Esophagus muscularis mucosa (tissue), 4 donors: ENCODE data around the gene STON2. TPM values are rescaled to one million over a fixed set of nuclear protein-coding genes. Genes with fewer than 3 reads are reported as not detected.

Experiments
- DNase-seq: peaks from one replicate; pipeline ENCODE4 v3.0.0-alpha.2; 2017; ENCODE audit errors: extremely low spot score
- H3K27ac ChIP-seq, 4 donors: fragments of 200-600 bp; sonication (generic); replicated peaks in 1 of 4; 1 replicate in 3 of 4; 2 replicates in 1 of 4; pipeline ENCODE4 v1.5.1; 2016 to 2019; ENCODE audit warnings: mild to moderate bottlenecking in 1 of 4
- H3K27me3 ChIP-seq, 4 donors: fragments of 200-600 bp; sonication (generic); one replicate each; pipeline versions ENCODE4 v1.5.1 to v1.6.0; 2016 to 2019
- H3K36me3 ChIP-seq, 4 donors: fragments of 200-600 bp; sonication (generic); one replicate each; pipeline ENCODE4 v1.5.1; 2016 to 2019
- H3K4me1 ChIP-seq, 4 donors: fragments of 200-600 bp; sonication (generic); one replicate each; pipeline ENCODE4 v1.5.1; 2016 to 2019
- H3K4me3 ChIP-seq, 4 donors: fragments of 200-600 bp; sonication (generic); 1 replicate in 2 of 4; 2 replicates in 2 of 4; pipeline ENCODE4 v1.5.1; 2016 to 2019; ENCODE audit warnings: mild to moderate bottlenecking in 4 of 4, moderate library complexity in 1 of 4
- H3K9me3 ChIP-seq, 4 donors: fragments of 200-600 bp; sonication (generic); 1 replicate in 3 of 4; 2 replicates in 1 of 4; pipeline ENCODE4 v1.5.1; 2016 to 2019
- CTCF ChIP-seq, 3 experiments: fragments of 200-600 bp in 2 of 3; fragments of 450-650 bp in 1 of 3; sonication (generic) in 2 of 3; IDR thresholded peaks; one replicate each; pipeline ENCODE4 v1.5.1; 2017 to 2019; ENCODE audit warnings: antibody characterized with exemption in 3 of 3, mild to moderate bottlenecking in 2 of 3, moderate library complexity in 1 of 3
- EP300 ChIP-seq: sonication (generic); formaldehyde crosslinking; IDR thresholded peaks from one replicate; pipeline ENCODE4 v1.6.1; 2017; ENCODE audit warnings: antibody characterized with exemption
- POLR2A ChIP-seq: fragments of 450-650 bp; IDR thresholded peaks from one replicate; pipeline ENCODE4 v1.6.1; 2017; ENCODE audit warnings: antibody characterized with exemption, moderate library complexity, mild to moderate bottlenecking, low read depth
- POLR2AphosphoS5 ChIP-seq, 2 donors: sonication (generic); formaldehyde crosslinking; IDR thresholded peaks; one replicate each; pipeline ENCODE4 v1.6.1; 2017; ENCODE audit warnings: antibody characterized with exemption in 2 of 2
- whole genome bisulfite sequencing: methylation state at CpG from one replicate; pipeline ENCODE4 v1.1.5; 2018; 5-methylcytosine and 5-hydroxymethylcytosine counted together
- intact Hi-C: fragments of 100-400 bp; cut with DNase I; formaldehyde crosslinking; loops from one replicate; pipeline ENCODE4 v1.15.1; 2023
- total RNA-seq, 4 donors: library from RNA; depleted of rRNA; stranded (reverse); fragments of >200 nt; gene quantifications; one replicate each; pipeline versions ENCODE4 v1.1.0 to v1.2.1, GENCODE V29; 2016

Gene STON2
- total RNA-seq, 4 donors from 2014 or later = 7.6 to 9.6 (median 8.8) TPM

- 45% methylated on average over 3 of the region's 3 CpGs for WGBS
- H3K4me1 ChIP-seq = peaks cover 0 to 6% (median 2%) of the 10 kb centered on the region in 4 donors
- DNase-seq = peak; percentile 72
- intact Hi-C loops = no loop called here
- no peaks in the 10 kb centered on the region for H3K9me3 ChIP-seq
- no peak overlapping the region for H3K27ac ChIP-seq
- no peak overlapping the region for H3K4me3 ChIP-seq
- peaks cover 0 to 4% (median 0%) of the 10 kb centered on the region in 4 donors for H3K27me3 ChIP-seq
- TF ChIP-seq EP300 (no peak), CTCF (IDR thresholded peaks at IDR 0.05) (no peak), POLR2A (no peak), POLR2AphosphoS5 (IDR thresholded peaks at IDR 0.05) (no peak)
- no peaks in the 10 kb centered on the region for H3K36me3 ChIP-seq
These were observed 132.1 kb downstream of the STON2 start for GRCh38 chr14:81268016-81268416.

- no peaks in the 10 kb centered on the region for H3K9me3 ChIP-seq
- intact Hi-C loops = no loop called here
- 53% methylated on average over 3 of the region's 3 CpGs for WGBS
- DNase-seq = peak; percentile 45
- no peak overlapping the region for H3K4me3 ChIP-seq
- no peak overlapping the region for H3K27ac ChIP-seq
- no peaks in the 10 kb centered on the region for H3K36me3 ChIP-seq
- peaks cover 0 to 4% (median 0%) of the 10 kb centered on the region in 4 donors for H3K27me3 ChIP-seq
- no peak for TF ChIP-seq EP300
- peaks cover 0 to 6% (median 2%) of the 10 kb centered on the region in 4 donors for H3K4me1 ChIP-seq
These were observed 134.4 kb downstream of the STON2 start for GRCh38 chr14:81265636-81266169.

- H3K9me3 ChIP-seq = no peaks in the 10 kb centered on the region
- H3K27ac ChIP-seq = no peak overlapping the region
- H3K27me3 ChIP-seq = peaks cover 0 to 4% (median 0%) of the 10 kb centered on the region in 4 donors
- no peak overlapping the region for H3K4me3 ChIP-seq
- DNase-seq = no peak
- H3K4me1 ChIP-seq = peaks cover 0 to 2% (median under 1%) of the 10 kb centered on the region in 4 donors
- intact Hi-C loops = no loop called here
- no peaks in the 10 kb centered on the region for H3K36me3 ChIP-seq
- TF ChIP-seq POLR2AphosphoS5 (IDR thresholded peaks at IDR 0.05) = no peak
- no peak for TF ChIP-seq EP300
- 92% methylated on average over 1 of the region's 1 CpG for WGBS
These were observed 135.5 kb downstream of the STON2 start for GRCh38 chr14:81264671-81265070.

- Histone ChIP-seq H3K4me1 (no peaks in the 10 kb centered on the region), H3K27ac (no peak overlapping the region), H3K4me3 (no peak overlapping the region), H3K9me3 (no peaks in the 10 kb centered on the region), H3K27me3 (peaks cover 0 to 4% (median 0%) of the 10 kb centered on the region in 4 donors), H3K36me3 (no peaks in the 10 kb centered on the region)
- WGBS = 85% methylated on average over 4 of the region's 4 CpGs
- no peak for DNase-seq
- intact Hi-C loops = no loop called here
- no peak for TF ChIP-seq EP300
- TF ChIP-seq CTCF (IDR thresholded peaks at IDR 0.05) = no peak
- TF ChIP-seq POLR2A = no peak
- no peak for TF ChIP-seq POLR2AphosphoS5 (IDR thresholded peaks at IDR 0.05)
These were observed 136.2 kb downstream of the STON2 start for GRCh38 chr14:81263777-81264410.

- Histone ChIP-seq H3K36me3 (no peaks in the 10 kb centered on the region), H3K9me3 (no peaks in the 10 kb centered on the region), H3K27ac (no peak overlapping the region), H3K4me1 (no peaks in the 10 kb centered on the region), H3K27me3 (peaks cover 0 to 4% (median 0%) of the 10 kb centered on the region in 4 donors), H3K4me3 (no peak overlapping the region)
- peak; percentile 24 for DNase-seq
- intact Hi-C loops = no loop called here
- no peak for TF ChIP-seq EP300
- no peak for TF ChIP-seq CTCF (IDR thresholded peaks at IDR 0.05)
- no peak for TF ChIP-seq POLR2AphosphoS5 (IDR thresholded peaks at IDR 0.05)
- no peak for TF ChIP-seq POLR2A
- 57% methylated on average over 3 of the region's 3 CpGs for WGBS
These were observed 138.9 kb downstream of the STON2 start for GRCh38 chr14:81261176-81261575.

- Histone ChIP-seq H3K36me3 (no peaks in the 10 kb centered on the region), H3K9me3 (no peaks in the 10 kb centered on the region), H3K4me3 (no peak overlapping the region), H3K4me1 (no peaks in the 10 kb centered on the region), H3K27me3 (peaks cover 0 to 4% (median 0%) of the 10 kb centered on the region in 4 donors), H3K27ac (no peak overlapping the region)
- TF ChIP-seq POLR2AphosphoS5 (IDR thresholded peaks at IDR 0.05) (no peak), POLR2A (no peak), CTCF (IDR thresholded peaks at IDR 0.05) (no peak)
- DNase-seq = no peak
- 54% methylated on average over 3 of the region's 3 CpGs for WGBS
- intact Hi-C loops = no loop called here
These were observed 139.4 kb downstream of the STON2 start for GRCh38 chr14:81260732-81261131.
